Measurements from ENCODE around the gene GRM1. TPM values are rescaled to one million over a fixed set of nuclear protein-coding genes. Genes with fewer than 3 reads are reported as not detected.

Gene GRM1
- total and polyA plus RNA-seq, 2 donors (not counting 3 experiments of a cell fraction or from before 2014, with no cell fraction given), result 0.07 TPM; not detected in 1

DNA sequence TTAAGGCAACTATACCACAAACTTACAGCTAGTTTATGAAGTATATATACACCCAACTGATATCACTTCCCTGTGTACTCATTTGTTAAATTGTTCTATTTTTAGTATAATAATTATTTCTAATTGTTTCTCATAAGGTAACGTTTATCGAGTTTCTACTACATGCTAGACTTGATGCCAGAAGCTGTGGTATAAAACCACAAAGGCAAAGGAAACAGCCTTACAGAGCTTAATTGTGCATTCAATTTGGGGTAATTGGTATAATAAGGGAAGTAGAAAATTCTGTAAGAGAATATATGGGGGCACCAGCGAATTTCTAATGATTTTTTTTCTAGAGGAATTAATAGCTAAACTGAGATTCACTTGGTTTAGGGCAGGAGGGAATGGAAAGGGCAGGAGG is 183.9 kb downstream of the GRM1 start:
- no peaks in the 10 kb centered on the region for H3K79me2 ChIP-seq (ENCODE audit: control insufficient read depth, insufficient read depth, low read length)
- H2AFZ ChIP-seq (ENCODE audit: low read depth, low read length), result no peak overlapping the region
- no peak overlapping the region for H3K9ac ChIP-seq (replicated peaks; ENCODE audit: extremely low read depth, insufficient read depth, low read length)
- no peak overlapping the region for H3K4me2 ChIP-seq (ENCODE audit: insufficient read depth, low read length)
- intact Hi-C loops (cut with micrococcal nuclease), result no loop called here
- DNase-seq (ENCODE audit: low read depth, low spot score), result no peak
- no peak overlapping the region for H3K4me3 ChIP-seq (replicated peaks in 1 of 3; ENCODE audit: insufficient read depth in 1 of 3, low read depth in 1 of 3, low read length in 3 of 3)
- H3K4me1 ChIP-seq (ENCODE audit: control insufficient read depth, extremely low read depth, insufficient read depth, low read length), result no peaks in the 10 kb centered on the region
- no peak overlapping the region for H3K27ac ChIP-seq (ENCODE audit: insufficient read depth, low read depth, low read length)
- H3K27me3 ChIP-seq (ENCODE audit: control insufficient read depth in 2 of 2, insufficient read depth in 2 of 2, low read length in 2 of 2), result no peaks in the 10 kb centered on the region
- no peak for FAIRE-seq
- H3K9me1 ChIP-seq (replicated peaks; ENCODE audit: control insufficient read depth, extremely low read depth, insufficient read depth, low read length), result no peaks in the 10 kb centered on the region
- no peaks in the 10 kb centered on the region for H3K36me3 ChIP-seq (ENCODE audit: control insufficient read depth in 2 of 2, extremely low read depth in 1 of 2, insufficient read depth in 2 of 2, low read length in 2 of 2)
- dilution Hi-C loops (cut with MboI; ENCODE audit: extremely low pct_ligation_motif_present, low sequenced_read_pairs), result no loop called here
- H4K20me1 ChIP-seq (replicated peaks; ENCODE audit: control insufficient read depth, extremely low read depth, insufficient read depth, low read length), result no peaks in the 10 kb centered on the region
- ChIA-PET CTCF (no interaction called here), POLR2A (no interaction called here)
- no peaks in the 10 kb centered on the region for H3K9me3 ChIP-seq (replicated peaks; ENCODE audit: control insufficient read depth, insufficient read depth, low read length)
- TF ChIP-seq POLR2A (IDR thresholded peaks at IDR 0.05; ENCODE audit: low read depth, low read length) (no peak), GATA2 (IDR thresholded peaks at IDR 0.05; ENCODE audit: insufficient read depth, insufficient read length, low read depth, low read length) (no peak), MYC (IDR thresholded peaks at IDR 0.05; ENCODE audit: low read depth, low read length) (no peak), EZH2 (IDR thresholded peaks at IDR 0.05; ENCODE audit: borderline replicate concordance, low read depth, low read length, severe bottlenecking) (no peak), POLR2AphosphoS5 (IDR thresholded peaks at IDR 0.05; ENCODE audit: insufficient read depth, low read depth, low read length) (no peak), FOS (IDR thresholded peaks at IDR 0.05; ENCODE audit: borderline replicate concordance, insufficient read depth, low read length) (no peak), JUN (IDR thresholded peaks at IDR 0.05; ENCODE audit: borderline replicate concordance, insufficient read depth, insufficient read length, low read depth) (no peak)
- TF ChIP-seq, protein P1, sequence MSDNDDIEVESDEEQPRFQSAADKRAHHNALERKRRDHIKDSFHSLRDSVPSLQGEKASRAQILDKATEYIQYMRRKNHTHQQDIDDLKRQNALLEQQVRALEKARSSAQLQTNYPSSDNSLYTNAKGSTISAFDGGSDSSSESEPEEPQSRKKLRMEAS (IDR thresholded peaks at IDR 0.05; ENCODE audit: insufficient read depth, insufficient read length), result no peak
- TF ChIP-seq, protein P2, sequence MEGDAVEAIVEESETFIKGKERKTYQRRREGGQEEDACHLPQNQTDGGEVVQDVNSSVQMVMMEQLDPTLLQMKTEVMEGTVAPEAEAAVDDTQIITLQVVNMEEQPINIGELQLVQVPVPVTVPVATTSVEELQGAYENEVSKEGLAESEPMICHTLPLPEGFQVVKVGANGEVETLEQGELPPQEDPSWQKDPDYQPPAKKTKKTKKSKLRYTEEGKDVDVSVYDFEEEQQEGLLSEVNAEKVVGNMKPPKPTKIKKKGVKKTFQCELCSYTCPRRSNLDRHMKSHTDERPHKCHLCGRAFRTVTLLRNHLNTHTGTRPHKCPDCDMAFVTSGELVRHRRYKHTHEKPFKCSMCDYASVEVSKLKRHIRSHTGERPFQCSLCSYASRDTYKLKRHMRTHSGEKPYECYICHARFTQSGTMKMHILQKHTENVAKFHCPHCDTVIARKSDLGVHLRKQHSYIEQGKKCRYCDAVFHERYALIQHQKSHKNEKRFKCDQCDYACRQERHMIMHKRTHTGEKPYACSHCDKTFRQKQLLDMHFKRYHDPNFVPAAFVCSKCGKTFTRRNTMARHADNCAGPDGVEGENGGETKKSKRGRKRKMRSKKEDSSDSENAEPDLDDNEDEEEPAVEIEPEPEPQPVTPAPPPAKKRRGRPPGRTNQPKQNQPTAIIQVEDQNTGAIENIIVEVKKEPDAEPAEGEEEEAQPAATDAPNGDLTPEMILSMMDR (IDR thresholded peaks at IDR 0.05; ENCODE audit: extremely low read depth in 1 of 2, insufficient read depth in 1 of 2, low read depth in 1 of 2, low read length in 2 of 2), result no peak
- no TSS peak for BruUV-seq (replicated peaks)

All from endothelial cell of umbilical vein (primary cell).